Tibial nerve (tissue), 4 donors: ENCODE measurements around the gene MRGPRE. TPM values are rescaled to one million over a fixed set of nuclear protein-coding genes. Genes with fewer than 3 reads are reported as not detected.

ENCODE experiments used
- DNase-seq, 2 donors: peaks; one replicate each; pipeline ENCODE4 v3.0.0-alpha.2; 2019; ENCODE audit warnings: low spot score in 2 of 2
- H3K27ac ChIP-seq, 4 donors: fragments of 200-600 bp; sonication (generic) in 3 of 4; one replicate each; pipeline ENCODE4 v1.5.1; 2017 to 2019; ENCODE audit warnings: mild to moderate bottlenecking in 1 of 4
- H3K27me3 ChIP-seq, 2 donors: fragments of 200-600 bp; sonication (generic) in 1 of 2; one replicate each; pipeline versions ENCODE4 v1.5.1 to v1.6.0; 2017 to 2019
- H3K36me3 ChIP-seq, 3 donors: fragments of 200-600 bp; sonication (generic); one replicate each; pipeline ENCODE4 v1.5.1; 2018 to 2019
- H3K4me1 ChIP-seq, 4 donors: fragments of 200-600 bp; sonication (generic) in 3 of 4; one replicate each; pipeline ENCODE4 v1.5.1; 2017 to 2019
- H3K4me3 ChIP-seq, 4 donors: fragments of 200-600 bp; sonication (generic) in 3 of 4; one replicate each; pipeline ENCODE4 v1.5.1; 2017 to 2019; ENCODE audit warnings: mild to moderate bottlenecking in 1 of 4, moderate library complexity in 1 of 4
- H3K9me3 ChIP-seq, 4 donors: fragments of 200-600 bp; sonication (generic) in 3 of 4; one replicate each; pipeline ENCODE4 v1.5.1; 2017 to 2019
- EP300 ChIP-seq, 2 donors: sonication (generic); formaldehyde crosslinking; IDR thresholded peaks; one replicate each; pipeline ENCODE4 v1.6.1; 2017; ENCODE audit warnings: antibody characterized with exemption in 2 of 2, mild to moderate bottlenecking in 1 of 2
- POLR2A ChIP-seq, 2 donors: fragments of 450-650 bp; IDR thresholded peaks; one replicate each; pipeline ENCODE4 v1.6.1; 2017; ENCODE audit warnings: antibody characterized with exemption in 2 of 2, mild to moderate bottlenecking in 2 of 2, moderate library complexity in 2 of 2
- WGBS, 2 donors: methylation state at CpG; one replicate each; pipeline ENCODE4 v1.1.5; 2018; 5-methylcytosine and 5-hydroxymethylcytosine counted together
- total RNA-seq, 4 donors: library from RNA; depleted of rRNA; stranded (reverse); fragments of >200 nt; gene quantifications; one replicate each; pipeline ENCODE4 v1.1.0, GENCODE V29; 2016
- TF ChIP-seq, protein P1 (sequence below), 5 experiments: fragments of 200-600 bp in 3 of 5; fragments of 450-650 bp in 2 of 5; sonication (generic) in 3 of 5; IDR thresholded peaks; one replicate each; pipeline ENCODE4 v1.5.1; 2016 to 2019; ENCODE audit warnings: antibody characterized with exemption in 5 of 5, mild to moderate bottlenecking in 3 of 5, moderate library complexity in 2 of 5

The MRGPRE gene
- total RNA-seq, 4 donors from 2014 or later: 0.66 TPM; not detected in 3

- Histone ChIP-seq H3K27me3 (peaks cover 0 to 41% of the 10 kb centered on the region in 2 donors), H3K27ac (no peak overlapping the region), H3K9me3 (peaks cover 0 to 6% (median 0%) of the 10 kb centered on the region in 4 donors), H3K4me1 (peaks cover 0 to 24% (median 7%) of the 10 kb centered on the region in 4 donors), H3K4me3 (no peak overlapping the region), H3K36me3 (no peaks in the 10 kb centered on the region)
- 44 to 48% methylated on average over 16 of the region's 16 CpGs for WGBS, 2 donors
- DNase-seq: no peak
- no peak for TF ChIP-seq EP300 (IDR thresholded peaks at IDR 0.05)
- TF ChIP-seq POLR2A (IDR thresholded peaks at IDR 0.05): no peak
- TF ChIP-seq, protein P1, sequence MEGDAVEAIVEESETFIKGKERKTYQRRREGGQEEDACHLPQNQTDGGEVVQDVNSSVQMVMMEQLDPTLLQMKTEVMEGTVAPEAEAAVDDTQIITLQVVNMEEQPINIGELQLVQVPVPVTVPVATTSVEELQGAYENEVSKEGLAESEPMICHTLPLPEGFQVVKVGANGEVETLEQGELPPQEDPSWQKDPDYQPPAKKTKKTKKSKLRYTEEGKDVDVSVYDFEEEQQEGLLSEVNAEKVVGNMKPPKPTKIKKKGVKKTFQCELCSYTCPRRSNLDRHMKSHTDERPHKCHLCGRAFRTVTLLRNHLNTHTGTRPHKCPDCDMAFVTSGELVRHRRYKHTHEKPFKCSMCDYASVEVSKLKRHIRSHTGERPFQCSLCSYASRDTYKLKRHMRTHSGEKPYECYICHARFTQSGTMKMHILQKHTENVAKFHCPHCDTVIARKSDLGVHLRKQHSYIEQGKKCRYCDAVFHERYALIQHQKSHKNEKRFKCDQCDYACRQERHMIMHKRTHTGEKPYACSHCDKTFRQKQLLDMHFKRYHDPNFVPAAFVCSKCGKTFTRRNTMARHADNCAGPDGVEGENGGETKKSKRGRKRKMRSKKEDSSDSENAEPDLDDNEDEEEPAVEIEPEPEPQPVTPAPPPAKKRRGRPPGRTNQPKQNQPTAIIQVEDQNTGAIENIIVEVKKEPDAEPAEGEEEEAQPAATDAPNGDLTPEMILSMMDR (IDR thresholded peaks at IDR 0.05): no peak
Observed at GRCh38 chr11:3205261-3206155, 26.7 kb downstream of the MRGPRE start.

DNA sequence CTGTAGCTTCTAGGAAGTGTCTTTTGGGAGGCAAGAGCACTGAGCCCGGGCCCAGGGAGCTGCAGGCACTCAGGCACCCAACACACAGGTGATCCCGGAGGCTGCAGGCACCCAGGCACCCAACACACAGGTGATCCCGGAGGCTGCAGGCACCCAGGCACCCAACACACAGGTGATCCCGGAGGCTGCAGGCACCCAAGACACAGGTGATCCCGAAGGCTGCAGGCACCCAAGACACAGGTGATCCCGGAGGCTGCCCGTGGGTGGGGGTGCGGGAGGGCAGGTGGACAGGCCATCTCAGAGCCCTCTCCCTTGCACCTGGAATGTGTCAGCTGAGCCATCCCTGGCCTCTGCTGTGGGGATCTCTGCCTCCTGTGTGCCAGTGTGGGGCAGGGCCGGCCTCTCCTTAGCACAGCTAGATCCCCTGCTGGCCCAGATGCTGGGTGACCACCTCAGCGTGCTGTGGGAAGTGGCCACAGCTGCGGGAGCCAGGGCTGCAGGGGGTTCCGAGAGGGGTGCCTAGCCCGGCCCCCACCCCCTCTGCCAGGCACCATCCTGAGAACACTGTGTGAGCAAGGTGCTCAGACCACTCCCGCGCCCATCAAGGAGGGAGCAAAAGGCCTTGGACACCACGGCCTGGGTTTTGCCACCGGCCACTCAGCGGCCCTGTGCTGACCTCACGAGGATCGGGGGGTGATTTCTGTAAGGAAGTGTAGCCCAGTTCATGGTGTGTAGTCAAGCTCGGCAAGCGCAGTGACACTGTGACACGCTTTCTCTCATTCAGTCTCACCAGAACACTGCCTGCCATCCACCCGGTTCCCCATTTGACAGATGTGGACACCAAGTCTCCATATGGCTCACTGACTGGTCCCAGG is 27.8 kb downstream of the MRGPRE start:
- WGBS, 2 donors: 84 to 85% methylated on average over 17 to 22 of the region's 24 CpGs
- no peak overlapping the region for H3K4me3 ChIP-seq
- no peak for DNase-seq
- no peaks in the 10 kb centered on the region for H3K36me3 ChIP-seq
- peaks cover 0 to 24% (median 7%) of the 10 kb centered on the region in 4 donors for H3K4me1 ChIP-seq
- H3K27ac ChIP-seq: no peak overlapping the region
- no peaks in the 10 kb centered on the region for H3K9me3 ChIP-seq
- H3K27me3 ChIP-seq: peaks cover 0 to 52% of the 10 kb centered on the region in 2 donors
- TF ChIP-seq, protein P1 (IDR thresholded peaks at IDR 0.05): no peak
- TF ChIP-seq EP300 (IDR thresholded peaks at IDR 0.05): no peak
- no peak for TF ChIP-seq POLR2A (IDR thresholded peaks at IDR 0.05)

DNA sequence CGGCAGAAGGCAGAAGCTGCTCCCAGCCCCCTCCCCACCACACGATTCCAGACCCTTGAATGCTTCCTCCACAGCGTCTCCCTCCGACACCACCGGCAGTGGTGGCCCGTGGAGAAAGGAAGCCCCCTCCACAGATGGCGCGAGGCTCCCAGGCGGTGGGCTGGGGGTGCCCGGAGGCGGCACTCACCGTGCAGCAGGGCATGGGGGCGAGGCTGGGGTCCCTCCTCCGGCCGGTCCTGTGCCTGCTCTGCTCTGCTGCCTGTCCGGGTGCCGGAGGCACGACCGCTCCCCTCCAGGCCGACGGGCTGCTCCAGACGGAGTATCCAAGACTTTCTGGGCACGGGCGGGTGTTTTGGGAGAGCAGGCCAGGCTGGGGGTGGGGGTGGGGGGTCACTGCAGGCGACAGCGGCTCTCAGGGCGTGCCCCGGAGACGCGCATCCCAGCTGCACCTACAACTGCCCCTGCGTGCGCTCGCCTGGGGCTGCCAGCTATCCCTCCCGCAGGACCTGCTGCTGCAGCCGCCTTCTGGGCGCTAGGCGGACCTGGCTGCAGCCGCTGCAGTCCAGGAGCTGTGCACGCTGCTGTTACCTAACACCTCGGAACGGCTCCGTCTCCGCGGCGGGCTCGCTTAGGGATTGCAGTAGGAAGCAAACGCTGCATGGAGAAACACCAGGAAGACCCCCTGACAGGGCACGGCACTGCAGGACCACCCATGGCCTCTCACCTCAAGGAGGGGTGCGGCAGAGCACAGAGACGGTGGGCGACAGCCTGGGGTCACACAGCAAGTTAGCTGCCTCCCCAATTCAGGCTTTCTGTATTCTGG is 28.8 kb downstream of the MRGPRE start:
- Histone ChIP-seq H3K27me3 (peaks cover 0 to 53% of the 10 kb centered on the region in 2 donors), H3K27ac (no peak overlapping the region), H3K9me3 (no peaks in the 10 kb centered on the region), H3K36me3 (no peaks in the 10 kb centered on the region), H3K4me3 (no peak overlapping the region), H3K4me1 (peaks cover 0 to 24% (median 7%) of the 10 kb centered on the region in 4 donors)
- DNase-seq: no peak
- 6 to 15% methylated on average over 8 to 45 of the region's 51 CpGs for WGBS, 2 donors
- no peak for TF ChIP-seq EP300 (IDR thresholded peaks at IDR 0.05)
- TF ChIP-seq, protein P1 (IDR thresholded peaks at IDR 0.05): no peak
- TF ChIP-seq POLR2A (IDR thresholded peaks at IDR 0.05): no peak

- Histone ChIP-seq H3K36me3 (no peaks in the 10 kb centered on the region), H3K4me3 (no peak overlapping the region), H3K9me3 (no peaks in the 10 kb centered on the region), H3K27ac (no peak overlapping the region), H3K4me1 (peaks cover 0 to 24% (median 7%) of the 10 kb centered on the region in 4 donors), H3K27me3 (peaks cover 0 to 53% of the 10 kb centered on the region in 2 donors)
- 7 to 11% methylated on average over 16 to 17 of the region's 17 CpGs for WGBS, 2 donors
- DNase-seq: no peak
- TF ChIP-seq POLR2A (IDR thresholded peaks at IDR 0.05): no peak
- TF ChIP-seq, protein P1 (IDR thresholded peaks at IDR 0.05): no peak
- no peak for TF ChIP-seq EP300 (IDR thresholded peaks at IDR 0.05)
Observed at GRCh38 chr11:3202759-3203158, 29.5 kb downstream of the MRGPRE start.
